ENCODE measurements around the gene PHF14. TPM values are rescaled to one million over a fixed set of nuclear protein-coding genes. Genes with fewer than 3 reads are reported as not detected.

Gene PHF14
- total RNA-seq, 1 experiment from 2014 or later: 50.8 TPM

DNA sequence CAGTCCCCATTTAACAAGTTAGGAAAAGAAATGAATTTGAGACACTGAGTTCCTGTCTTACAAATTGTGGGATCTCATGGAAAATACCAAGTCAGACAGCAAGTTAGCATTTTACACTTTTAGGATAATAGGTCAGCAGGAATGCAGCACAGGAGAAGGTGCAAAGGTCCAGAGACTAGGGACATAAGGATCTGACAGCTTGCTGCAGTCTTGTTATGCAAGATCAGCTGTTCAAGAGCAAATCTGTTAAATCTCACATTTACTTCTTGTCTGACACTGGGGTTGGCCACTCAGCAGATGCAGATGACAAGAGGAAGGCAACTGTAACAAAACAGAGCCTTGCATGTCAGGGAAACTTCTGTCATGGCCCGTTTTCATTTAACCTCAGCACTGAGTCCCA lies 239.6 kb downstream of the PHF14 start:
- Histone ChIP-seq H4K8ac (replicated peaks; ENCODE audit: insufficient read length, low read depth, low read length) (no peak overlapping the region), H2BK15ac (ENCODE audit: low read depth, low read length) (no peak overlapping the region), H2AK5ac (ENCODE audit: insufficient read length, low read length) (no peak overlapping the region), H3K27ac (ENCODE audit: insufficient read length, low read depth, low read length) (no peak overlapping the region), H3K14ac (ENCODE audit: insufficient read depth, low read length) (no peak overlapping the region), H3K23me2 (ENCODE audit: insufficient read length, low read depth, low read length, poor library complexity, severe bottlenecking) (no peaks in the 10 kb centered on the region), H4K20me1 (ENCODE audit: control insufficient read depth, insufficient read depth, insufficient read length) (no peaks in the 10 kb centered on the region), H3T11ph (ENCODE audit: low read length) (no peak overlapping the region), H3K79me2 (ENCODE audit: insufficient read depth, low read length) (no peaks in the 10 kb centered on the region), H2BK120ac (ENCODE audit: low read depth, low read length, poor library complexity, severe bottlenecking) (no peak overlapping the region), H3K79me1 (ENCODE audit: insufficient read depth, low read depth, low read length, poor library complexity, severe bottlenecking) (no peaks in the 10 kb centered on the region), H3K4ac (ENCODE audit: low read depth, low read length) (no peak overlapping the region), H3K9me3 (ENCODE audit: control insufficient read depth, low read depth, low read length) (no peaks in the 10 kb centered on the region), H3K4me2 (ENCODE audit: insufficient read depth, insufficient read length, low read length) (no peak overlapping the region), H3K56ac (ENCODE audit: insufficient read length, low read depth, low read length) (no peak overlapping the region), H2BK20ac (ENCODE audit: low read depth, low read length, poor library complexity, severe bottlenecking) (no peak overlapping the region), H2AFZ (ENCODE audit: low read length) (no peak overlapping the region), H3K27me3 (ENCODE audit: insufficient read depth, low read length) (no peaks in the 10 kb centered on the region), H3K9ac (ENCODE audit: extremely low read depth, insufficient read length, low read length) (no peak overlapping the region), H3K23ac (ENCODE audit: insufficient read length, low read depth, low read length) (no peak overlapping the region), H3K18ac (ENCODE audit: insufficient read length, low read depth, low read length) (no peak overlapping the region), H2BK12ac (ENCODE audit: insufficient read length, low read depth, low read length) (no peak overlapping the region), H2BK5ac (ENCODE audit: insufficient read length, low read length) (no peak overlapping the region), H4K91ac (ENCODE audit: insufficient read length, low read depth, low read length) (no peak overlapping the region), H4K5ac (ENCODE audit: insufficient read length, low read depth, low read length) (no peak overlapping the region), H3K4me1 (ENCODE audit: insufficient read depth, low read length) (no peaks in the 10 kb centered on the region)
- H3K27ac Mint-ChIP-seq: no peak overlapping the region
- TF ChIP-seq, protein P1, sequence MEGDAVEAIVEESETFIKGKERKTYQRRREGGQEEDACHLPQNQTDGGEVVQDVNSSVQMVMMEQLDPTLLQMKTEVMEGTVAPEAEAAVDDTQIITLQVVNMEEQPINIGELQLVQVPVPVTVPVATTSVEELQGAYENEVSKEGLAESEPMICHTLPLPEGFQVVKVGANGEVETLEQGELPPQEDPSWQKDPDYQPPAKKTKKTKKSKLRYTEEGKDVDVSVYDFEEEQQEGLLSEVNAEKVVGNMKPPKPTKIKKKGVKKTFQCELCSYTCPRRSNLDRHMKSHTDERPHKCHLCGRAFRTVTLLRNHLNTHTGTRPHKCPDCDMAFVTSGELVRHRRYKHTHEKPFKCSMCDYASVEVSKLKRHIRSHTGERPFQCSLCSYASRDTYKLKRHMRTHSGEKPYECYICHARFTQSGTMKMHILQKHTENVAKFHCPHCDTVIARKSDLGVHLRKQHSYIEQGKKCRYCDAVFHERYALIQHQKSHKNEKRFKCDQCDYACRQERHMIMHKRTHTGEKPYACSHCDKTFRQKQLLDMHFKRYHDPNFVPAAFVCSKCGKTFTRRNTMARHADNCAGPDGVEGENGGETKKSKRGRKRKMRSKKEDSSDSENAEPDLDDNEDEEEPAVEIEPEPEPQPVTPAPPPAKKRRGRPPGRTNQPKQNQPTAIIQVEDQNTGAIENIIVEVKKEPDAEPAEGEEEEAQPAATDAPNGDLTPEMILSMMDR (conservative IDR thresholded peaks at IDR 0.05): no peak
- H3K4me3 Mint-ChIP-seq: no peak overlapping the region
- no peaks in the 10 kb centered on the region; a peak in 1 of 5 replicates for H3K9me3 Mint-ChIP-seq
- H3K36me3 Mint-ChIP-seq (ENCODE audit: insufficient read depth in 1 of 3, low read depth in 3 of 3): no peaks in the 10 kb centered on the region
- no peak for DNase-seq
- H3K4me1 Mint-ChIP-seq: 0 out of 4 replicates have a peak, but pooled peaks cover 0 to 3% of the 10 kb centered on the region in 2 experiments
- no peaks in the 10 kb centered on the region; the same call in 1 of the 2 replicates for H3K27me3 Mint-ChIP-seq (ENCODE audit: low read depth)
- WGBS (ENCODE audit: extremely low coverage, insufficient read length, low lambda C conversion rate): no CpG with 5 or more reads among the region's 1 CpG

Measured in H9 (cell line).